Chondrocyte (in vitro differentiated cells): ENCODE data around the gene STRIP1. TPM values are rescaled to one million over a fixed set of nuclear protein-coding genes. Genes with fewer than 3 reads are reported as not detected.
"Not testable (repeated sequence)": the region's sequence is repeated elsewhere in the genome, so short reads cannot be mapped to it uniquely, and the experiment has no call there.

Experiments
- DNase-seq: peaks from one replicate; pipeline ENCODE4 v3.0.0; 2021; ENCODE audit warnings: mixed read lengths, low spot score
- H3K27ac Mint-ChIP-seq: one replicate; pipeline ENCODE4 v1.8.0; 2021; ENCODE audit warnings: mild to moderate bottlenecking, moderate library complexity, mixed read lengths; ENCODE audit not compliant: unreplicated experiment
- H3K27me3 Mint-ChIP-seq: 2 replicates; pipeline ENCODE4 v1.8.0; 2021; ENCODE audit warnings: low read depth, mixed read lengths
- H3K36me3 Mint-ChIP-seq: 2 replicates; pipeline ENCODE4 v1.8.0; 2021; ENCODE audit warnings: low read depth, mixed read lengths
- H3K4me1 Mint-ChIP-seq: 2 replicates; pipeline ENCODE4 v1.8.0; 2021; ENCODE audit warnings: low read depth, mild to moderate bottlenecking, mixed read lengths
- H3K4me3 Mint-ChIP-seq: one replicate; pipeline ENCODE4 v1.8.0; 2021; ENCODE audit warnings: mild to moderate bottlenecking, moderate library complexity, mixed read lengths; ENCODE audit not compliant: unreplicated experiment
- H3K9me3 Mint-ChIP-seq: 2 replicates; pipeline ENCODE4 v1.8.0; 2021; ENCODE audit warnings: low read depth, mixed read lengths
- total RNA-seq: library from RNA; stranded (reverse); gene quantifications from 3 replicates; pipeline ENCODE4 v1.2.1, GENCODE V29; 2021
- TF ChIP-seq, protein P1 (sequence below): fragments of 200-600 bp; sonication (generic); IDR thresholded peaks from 2 replicates; pipeline ENCODE4 v1.5.0; 2021; ENCODE audit warnings: antibody characterized with exemption, mild to moderate bottlenecking, moderate library complexity

Gene STRIP1
- total RNA-seq, 1 donor from 2014 or later, result 40.2 TPM

DNA sequence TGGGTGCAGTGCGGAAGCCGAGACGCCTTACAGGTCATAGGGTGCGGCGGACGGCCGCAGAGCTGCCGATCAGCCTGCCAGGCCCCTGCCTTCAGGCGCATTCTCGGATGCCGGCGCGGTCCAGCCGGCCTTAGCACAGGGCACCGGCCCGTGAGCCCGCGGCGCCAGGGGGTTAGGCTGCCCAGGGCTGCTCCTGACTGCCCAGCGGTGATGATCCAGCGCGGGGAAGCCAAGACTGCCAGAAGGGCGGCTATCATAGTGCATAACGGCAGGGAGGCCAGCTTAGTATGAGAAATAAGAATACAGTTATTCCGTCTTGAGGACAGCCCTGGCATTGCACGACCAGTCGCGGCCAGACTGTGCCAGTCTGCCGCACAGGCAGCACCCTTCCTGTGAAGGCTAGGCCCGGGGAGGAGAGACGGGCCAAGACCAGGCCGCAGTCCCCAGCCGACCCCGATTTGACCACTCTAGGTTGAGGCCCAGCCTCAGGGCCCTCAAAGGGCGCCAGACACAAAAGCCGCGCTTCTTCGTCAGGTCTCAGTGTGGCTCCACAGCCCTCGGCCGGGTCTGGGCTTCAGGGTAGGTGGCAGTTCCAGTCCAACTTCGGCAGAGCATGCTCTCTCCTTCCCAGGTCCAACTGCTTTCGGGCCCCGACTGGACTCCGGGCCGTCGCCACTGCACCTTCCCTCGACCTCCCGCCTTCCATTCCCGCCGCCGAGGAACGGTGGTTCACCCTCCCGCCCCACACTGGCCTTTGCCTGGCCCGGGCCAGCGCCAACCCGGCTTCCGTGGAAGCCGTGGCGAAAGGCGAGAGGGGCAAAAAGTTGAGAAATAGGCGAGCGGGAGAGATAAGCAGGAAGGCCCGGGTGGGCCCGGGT is 35.2 kb downstream of the STRIP1 start:
- H3K27ac Mint-ChIP-seq, result no peak overlapping the region

DNA sequence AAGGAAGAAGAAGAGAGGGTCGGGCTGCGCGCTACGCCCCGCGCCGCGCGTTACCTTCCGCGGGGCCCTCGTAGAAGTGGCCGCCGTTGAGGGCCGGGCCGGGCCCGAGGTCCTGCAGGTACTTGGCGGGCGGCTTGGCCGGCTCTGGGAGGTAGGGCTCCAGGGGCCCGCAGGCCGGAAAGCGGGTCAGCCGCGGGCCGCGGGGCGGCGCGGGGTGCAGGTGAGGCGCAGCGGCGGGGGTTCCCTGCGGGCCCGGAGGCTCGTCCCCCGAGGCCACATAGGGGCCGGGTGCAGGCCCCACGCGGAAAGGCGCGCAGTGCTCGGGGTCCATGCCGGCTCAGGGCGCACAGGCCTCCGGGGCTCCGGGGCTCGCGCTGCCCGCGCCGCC is 35.9 kb downstream of the STRIP1 start:
- Mint-ChIP-seq H3K4me1 (peaks cover 4% of the 10 kb centered on the region), H3K9me3 (no peaks in the 10 kb centered on the region), H3K27ac (no peak overlapping the region), H3K36me3 (peaks cover 8% of the 10 kb centered on the region), H3K27me3 (peaks cover 65% of the 10 kb centered on the region), H3K4me3 (no peak overlapping the region)
- DNase-seq, result peak; percentile 82
- TF ChIP-seq, protein P1, sequence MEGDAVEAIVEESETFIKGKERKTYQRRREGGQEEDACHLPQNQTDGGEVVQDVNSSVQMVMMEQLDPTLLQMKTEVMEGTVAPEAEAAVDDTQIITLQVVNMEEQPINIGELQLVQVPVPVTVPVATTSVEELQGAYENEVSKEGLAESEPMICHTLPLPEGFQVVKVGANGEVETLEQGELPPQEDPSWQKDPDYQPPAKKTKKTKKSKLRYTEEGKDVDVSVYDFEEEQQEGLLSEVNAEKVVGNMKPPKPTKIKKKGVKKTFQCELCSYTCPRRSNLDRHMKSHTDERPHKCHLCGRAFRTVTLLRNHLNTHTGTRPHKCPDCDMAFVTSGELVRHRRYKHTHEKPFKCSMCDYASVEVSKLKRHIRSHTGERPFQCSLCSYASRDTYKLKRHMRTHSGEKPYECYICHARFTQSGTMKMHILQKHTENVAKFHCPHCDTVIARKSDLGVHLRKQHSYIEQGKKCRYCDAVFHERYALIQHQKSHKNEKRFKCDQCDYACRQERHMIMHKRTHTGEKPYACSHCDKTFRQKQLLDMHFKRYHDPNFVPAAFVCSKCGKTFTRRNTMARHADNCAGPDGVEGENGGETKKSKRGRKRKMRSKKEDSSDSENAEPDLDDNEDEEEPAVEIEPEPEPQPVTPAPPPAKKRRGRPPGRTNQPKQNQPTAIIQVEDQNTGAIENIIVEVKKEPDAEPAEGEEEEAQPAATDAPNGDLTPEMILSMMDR, result no peak

More for the DNA sequence above, 35.2 kb downstream of the STRIP1 start:
- Mint-ChIP-seq H3K4me1 (peaks cover 4% of the 10 kb centered on the region), H3K36me3 (peaks cover 8% of the 10 kb centered on the region), H3K4me3 (no peak overlapping the region), H3K27me3 (peaks cover 61% of the 10 kb centered on the region), H3K9me3 (no peaks in the 10 kb centered on the region)
- TF ChIP-seq, protein P1, result no peak
- no peak for DNase-seq

DNA sequence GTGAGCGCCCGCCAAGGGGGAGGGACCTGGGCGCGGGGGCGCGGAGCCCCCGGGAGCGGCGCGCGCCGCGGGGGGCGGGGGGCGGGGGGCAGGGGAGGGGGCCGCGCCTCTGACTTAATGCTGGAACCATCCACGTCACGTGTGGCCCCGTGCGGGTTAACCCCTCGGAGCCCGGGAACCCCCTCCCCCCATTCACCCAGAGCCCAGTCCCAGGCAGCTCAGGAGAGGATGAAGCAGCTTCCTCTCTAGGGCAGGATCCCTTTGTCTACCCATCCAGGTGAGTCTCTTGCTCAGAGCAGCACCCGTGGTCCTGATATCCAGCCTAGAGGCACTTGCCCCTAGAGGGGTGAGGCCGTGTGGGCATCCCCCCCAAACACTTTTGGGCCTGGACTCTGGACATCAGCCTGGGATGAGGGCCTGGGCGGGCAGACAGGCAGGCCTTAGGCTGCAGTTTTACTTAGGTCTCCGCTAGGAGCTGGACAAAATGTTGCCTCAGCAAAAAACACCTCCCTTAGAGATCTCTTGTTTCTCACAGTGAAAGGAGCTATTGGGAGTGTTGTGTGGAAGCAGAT is 36.3 kb downstream of the STRIP1 start, which contains the start of gene ALX3:
Gene ALX3 (minus strand): TSS at position 2 of the 572 bp plus-strand sequence. CDS start 60 bp downstream, outside the sequence.
- H3K36me3 Mint-ChIP-seq, result peaks cover 8% of the 10 kb centered on the region
- no peak within 1 kb of the TSS for H3K4me3 Mint-ChIP-seq
- DNase-seq, result no peak
- peaks cover 4% of the 10 kb centered on the region for H3K4me1 Mint-ChIP-seq
- H3K27me3 Mint-ChIP-seq, result peaks cover 67% of the 10 kb centered on the region
- no peaks in the 10 kb centered on the region for H3K9me3 Mint-ChIP-seq
- TF ChIP-seq, protein P1, result no peak
- H3K27ac Mint-ChIP-seq, result no peak within 1 kb of the TSS

DNA sequence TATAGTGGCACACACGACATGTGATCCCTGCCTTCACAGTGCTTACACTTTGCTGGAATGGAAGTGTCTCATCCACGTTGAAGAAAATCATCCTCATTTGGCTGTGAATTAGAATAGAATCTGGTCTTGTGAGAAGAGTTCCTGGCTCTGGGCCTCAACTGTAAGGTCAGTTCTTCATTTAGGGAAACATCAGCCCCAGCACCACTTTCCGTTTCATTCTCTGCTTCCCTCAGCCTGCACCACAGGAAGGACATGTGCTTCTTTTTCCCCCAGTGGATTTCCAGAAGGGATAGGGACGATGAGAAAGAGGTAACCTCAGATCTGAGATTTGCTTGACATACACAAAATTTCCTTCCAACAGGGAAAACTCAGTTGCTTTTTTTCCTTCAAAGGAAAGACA is 39.7 kb downstream of the STRIP1 start:
- Mint-ChIP-seq H3K27me3 (peaks cover 55% of the 10 kb centered on the region), H3K4me1 (no peaks in the 10 kb centered on the region), H3K9me3 (no peaks in the 10 kb centered on the region), H3K4me3 (no peak overlapping the region), H3K36me3 (peaks cover 8% of the 10 kb centered on the region), H3K27ac (no peak overlapping the region)
- no peak for DNase-seq
- TF ChIP-seq, protein P1, result no peak

DNA sequence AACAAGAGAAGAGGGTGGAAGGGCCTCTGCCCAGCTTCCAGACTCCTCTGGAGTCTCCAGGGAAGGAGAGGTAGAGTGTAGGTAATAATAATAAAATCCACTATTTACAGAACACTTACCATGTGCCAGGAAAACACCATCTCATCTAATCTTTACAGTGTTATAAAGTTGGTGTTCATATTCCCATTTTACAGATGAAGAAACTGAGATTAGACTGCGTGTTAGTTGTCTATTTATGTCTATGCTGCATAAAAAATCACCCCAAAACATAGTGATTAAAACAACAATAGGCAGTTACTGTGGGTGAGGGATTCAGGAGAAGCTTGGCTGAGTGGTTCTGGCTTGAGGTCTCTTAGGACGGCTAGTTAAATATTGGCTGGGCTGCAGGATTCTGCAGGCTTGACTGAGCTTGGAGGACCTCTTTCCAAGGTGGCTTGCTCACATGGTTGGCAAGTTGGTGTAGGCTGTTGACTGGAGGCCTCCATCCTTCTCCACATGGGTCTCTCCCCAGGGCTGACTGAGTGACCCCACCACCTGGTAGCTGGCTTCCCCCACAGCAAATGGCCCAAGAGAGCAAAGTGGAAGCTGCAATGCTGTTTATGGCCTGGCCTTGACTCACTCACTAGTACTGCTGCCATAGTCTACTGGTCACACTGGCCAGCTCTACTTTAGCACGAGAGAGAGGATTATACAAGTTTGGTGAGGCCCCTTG is 42.5 kb downstream of the STRIP1 start:
- H3K27ac Mint-ChIP-seq, result no peak overlapping the region
- peaks cover 5% of the 10 kb centered on the region for H3K36me3 Mint-ChIP-seq
- H3K9me3 Mint-ChIP-seq, result no peaks in the 10 kb centered on the region
- no peaks in the 10 kb centered on the region for H3K4me1 Mint-ChIP-seq
- TF ChIP-seq, protein P1, result no peak
- DNase-seq, result no peak
- no peak overlapping the region for H3K4me3 Mint-ChIP-seq
- peaks cover 44% of the 10 kb centered on the region for H3K27me3 Mint-ChIP-seq

DNA sequence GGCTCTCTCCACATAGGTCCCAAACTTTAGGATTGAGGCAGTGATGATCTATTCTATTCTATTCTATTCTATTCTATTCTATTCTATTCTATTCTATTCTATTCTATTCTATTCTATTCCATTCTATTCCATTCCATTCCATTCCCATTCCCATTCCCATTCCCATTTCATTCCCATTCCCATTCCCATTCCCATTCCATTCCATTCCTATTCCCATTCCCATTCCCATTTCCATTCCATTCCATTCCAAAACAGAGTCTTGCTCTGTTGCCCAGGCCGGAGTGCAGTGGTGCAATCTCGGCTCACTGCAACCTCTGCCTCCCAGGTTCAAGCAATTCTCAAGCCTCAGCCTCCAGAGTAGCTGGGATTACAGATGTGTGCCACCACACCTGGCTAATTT is 45.6 kb downstream of the STRIP1 start:
- not testable (repeated sequence) for H3K9me3 Mint-ChIP-seq, DNase-seq, H3K36me3 Mint-ChIP-seq, H3K27ac Mint-ChIP-seq, H3K4me3 Mint-ChIP-seq
- peaks cover 44% of the 10 kb centered on the region for H3K27me3 Mint-ChIP-seq
- H3K4me1 Mint-ChIP-seq, result peaks cover 13% of the 10 kb centered on the region
